SIG-M5 treated with dmso at 0.1 percent for 504 hours (cell line): Measurements from ENCODE around the gene KRTAP4-3.
"Not testable (repeated sequence)": the region's sequence is repeated elsewhere in the genome, so short reads cannot be mapped to it uniquely, and the experiment has no call there.

Source experiments
- DNase-seq: peaks from one replicate; lab custom pipeline; 2025; ENCODE audit not compliant: unreplicated experiment; lab: John Stamatoyannopoulos, UW

The KRTAP4-3 gene

GRCh38 chr17:41168121-41168520 is at the start of gene KRTAP4-3:
KRTAP4-3 (minus strand) TSS chr17:41168221; CDS start chr17:41168172, 49 bp downstream.
- DNase-seq: no peak

GRCh38 chr17:41215681-41216080 is 47.7 kb upstream of the KRTAP4-3 start:
- no peak for DNase-seq

- no peak for DNase-seq
These were observed 44.6 kb upstream of the KRTAP4-3 start for GRCh38 chr17:41212524-41213169.

GRCh38 chr17:41211845-41212466 is 43.9 kb upstream of the KRTAP4-3 start:
- no peak for DNase-seq

GRCh38 chr17:41199421-41200078 is 31.5 kb upstream of the KRTAP4-3 start:
- no peak for DNase-seq

- DNase-seq: no peak
These were observed 28.0 kb upstream of the KRTAP4-3 start for GRCh38 chr17:41196068-41196467.

GRCh38 chr17:41190328-41190727 is 22.3 kb upstream of the KRTAP4-3 start:
- no peak for DNase-seq

- DNase-seq: not testable (repeated sequence)
These were observed 21.9 kb upstream of the KRTAP4-3 start, which contains the start of gene KRTAP9-1 for GRCh38 chr17:41189837-41190318. KRTAP9-1 (plus strand) TSS chr17:41189887; CDS start chr17:41189887, 0 bp downstream.

GRCh38 chr17:41186872-41187271 is 18.9 kb upstream of the KRTAP4-3 start:
- no peak for DNase-seq

GRCh38 chr17:41185001-41185400 is 17.0 kb upstream of the KRTAP4-3 start:
- no peak for DNase-seq

GRCh38 chr17:41184480-41184961 is 16.5 kb upstream of the KRTAP4-3 start, which contains the start of gene KRTAP4-1:
KRTAP4-1 (minus strand) TSS chr17:41184911; CDS start chr17:41184854, 57 bp downstream.
- DNase-seq: no peak

- no peak for DNase-seq
These were observed 11.0 kb upstream of the KRTAP4-3 start for GRCh38 chr17:41178843-41179616.

- no peak for DNase-seq
These were observed 10.3 kb upstream of the KRTAP4-3 start for GRCh38 chr17:41178341-41178740.

GRCh38 chr17:41177727-41178271 is 9.8 kb upstream of the KRTAP4-3 start, which contains the start of gene KRTAP4-2:
KRTAP4-2 (minus strand) TSS chr17:41178221; CDS start chr17:41178164, 57 bp downstream.
- no peak for DNase-seq

- no peak for DNase-seq
These were observed 8.8 kb upstream of the KRTAP4-3 start for GRCh38 chr17:41176744-41177387.

- no peak for DNase-seq
These were observed 3.9 kb upstream of the KRTAP4-3 start for GRCh38 chr17:41171886-41172285.

GRCh38 chr17:41167561-41167960 is 460 bp downstream of the KRTAP4-3 start:
- DNase-seq: no peak

GRCh38 chr17:41163828-41164227 is 4.2 kb downstream of the KRTAP4-3 start:
- DNase-seq: no peak

GRCh38 chr17:41160648-41161047 is 7.4 kb downstream of the KRTAP4-3 start, which contains the start of gene KRTAP4-4:
KRTAP4-4 (minus strand) TSS chr17:41160748; CDS start chr17:41160691, 57 bp downstream.
- DNase-seq: no peak

- DNase-seq: not testable (repeated sequence)
These were observed 7.8 kb downstream of the KRTAP4-3 start for GRCh38 chr17:41160190-41160589.
